Retina (tissue), 1 donor: Measurements from ENCODE around the gene XXYLT1.
"Not testable (repeated sequence)": the region's sequence is repeated elsewhere in the genome, so short reads cannot be mapped to it uniquely, and the experiment has no call there.

Experiments used
- DNase-seq: peaks from one replicate; pipeline ENCODE4 v3.0.0-alpha.2; 2016

The XXYLT1 gene

GRCh38 chr3:195270817-195271409, at the start of gene XXYLT1:
XXYLT1 (minus strand) TSS chr3:195271159; CDS start chr3:195271058, 101 bp downstream.
- DNase-seq = peak; percentile 98

- no peak for DNase-seq
These were observed 48.1 kb upstream of the XXYLT1 start for GRCh38 chr3:195319060-195319459.

GRCh38 chr3:195312714-195313113, 41.8 kb upstream of the XXYLT1 start:
- no peak for DNase-seq

- DNase-seq = no peak
These were observed 36.8 kb upstream of the XXYLT1 start for GRCh38 chr3:195307711-195308110.

GRCh38 chr3:195306369-195306768, 35.4 kb upstream of the XXYLT1 start:
- DNase-seq = no peak

- no peak for DNase-seq
These were observed 31.5 kb upstream of the XXYLT1 start for GRCh38 chr3:195302431-195302830.

GRCh38 chr3:195297446-195297845, 26.5 kb upstream of the XXYLT1 start:
- DNase-seq = no peak

GRCh38 chr3:195296662-195297061, 25.7 kb upstream of the XXYLT1 start:
- DNase-seq = no peak

- DNase-seq = no peak
These were observed 20.2 kb upstream of the XXYLT1 start for GRCh38 chr3:195291121-195291520.

GRCh38 chr3:195290643-195291042, 19.7 kb upstream of the XXYLT1 start:
- not testable (repeated sequence) for DNase-seq

- no peak for DNase-seq
These were observed 15.3 kb upstream of the XXYLT1 start for GRCh38 chr3:195286115-195286872.

- DNase-seq = no peak
These were observed 14.4 kb upstream of the XXYLT1 start for GRCh38 chr3:195285372-195285771.

- DNase-seq = no peak
These were observed 13.9 kb upstream of the XXYLT1 start for GRCh38 chr3:195284842-195285241.

- DNase-seq = no peak
These were observed 12.0 kb upstream of the XXYLT1 start for GRCh38 chr3:195282961-195283360.

GRCh38 chr3:195274259-195274966, 3.5 kb upstream of the XXYLT1 start:
- DNase-seq = no peak

- peak; percentile 97 for DNase-seq
These were observed 668 bp upstream of the XXYLT1 start for GRCh38 chr3:195271410-195272243.

GRCh38 chr3:195270079-195270816, 711 bp downstream of the XXYLT1 start:
- peak; percentile 87 for DNase-seq

GRCh38 chr3:195269375-195270078, 1.4 kb downstream of the XXYLT1 start:
- no peak for DNase-seq

GRCh38 chr3:195268576-195269309, 2.2 kb downstream of the XXYLT1 start:
- no peak for DNase-seq

- no peak for DNase-seq
These were observed 3.9 kb downstream of the XXYLT1 start for GRCh38 chr3:195267096-195267495.

GRCh38 chr3:195266428-195266827, 4.5 kb downstream of the XXYLT1 start:
- no peak for DNase-seq
